GM19023 (cell line): ENCODE data around the gene FLNC.

Source experiments
- ATAC-seq: cut with Tn5 transposase; IDR thresholded peaks from one replicate; pipeline ENCODE4 v1.9.1; 2021; ENCODE audit warnings: mild to moderate bottlenecking, moderate library complexity; ENCODE audit not compliant: unreplicated experiment

Gene FLNC

GRCh38 chr7:128875523-128875948, 45.3 kb downstream of the FLNC start:
- ATAC-seq = no peak

- no peak for ATAC-seq
Observed at GRCh38 chr7:128876127-128876526, 45.9 kb downstream of the FLNC start.

- no peak for ATAC-seq
Observed at GRCh38 chr7:128876586-128876977, 46.4 kb downstream of the FLNC start.

- ATAC-seq = no peak
Observed at GRCh38 chr7:128876978-128877755, 47.0 kb downstream of the FLNC start.

- ATAC-seq = no peak
Observed at GRCh38 chr7:128877756-128878120, 47.5 kb downstream of the FLNC start.

- no peak for ATAC-seq
Observed at GRCh38 chr7:128878226-128879105, 48.3 kb downstream of the FLNC start.

GRCh38 chr7:128879461-128879938, 49.3 kb downstream of the FLNC start:
- no peak for ATAC-seq

- no peak for ATAC-seq
Observed at GRCh38 chr7:128879939-128880746, 49.9 kb downstream of the FLNC start.

GRCh38 chr7:128880791-128881457, 50.7 kb downstream of the FLNC start:
- ATAC-seq = no peak

GRCh38 chr7:128881458-128882125, 51.4 kb downstream of the FLNC start:
- ATAC-seq = no peak

- no peak for ATAC-seq
Observed at GRCh38 chr7:128882134-128882533, 51.9 kb downstream of the FLNC start.

- ATAC-seq = peak; percentile 79
Observed at GRCh38 chr7:128883622-128884448, 53.6 kb downstream of the FLNC start.

GRCh38 chr7:128884561-128885369, 54.6 kb downstream of the FLNC start:
- no peak for ATAC-seq

GRCh38 chr7:128885370-128886187, 55.4 kb downstream of the FLNC start:
- ATAC-seq = no peak

GRCh38 chr7:128886391-128887168, 56.4 kb downstream of the FLNC start:
- ATAC-seq = no peak

- ATAC-seq = no peak
Observed at GRCh38 chr7:128887169-128888038, 57.2 kb downstream of the FLNC start.
